GM20000 (cell line): ENCODE results near the gene GALNT15.

Source experiments
- DNase-seq: peaks from one replicate; pipeline ENCODE4 v3.0.0; 2012; ENCODE audit warnings: low spot score
- TF ChIP-seq, protein P1 (sequence below): IDR thresholded peaks from 2 replicates; pipeline ENCODE4 v1.5.1; 2012; ENCODE audit warnings: mild to moderate bottlenecking, control low read depth; ENCODE audit errors: extremely low read depth, missing control alignments

GALNT15 gene

DNA sequence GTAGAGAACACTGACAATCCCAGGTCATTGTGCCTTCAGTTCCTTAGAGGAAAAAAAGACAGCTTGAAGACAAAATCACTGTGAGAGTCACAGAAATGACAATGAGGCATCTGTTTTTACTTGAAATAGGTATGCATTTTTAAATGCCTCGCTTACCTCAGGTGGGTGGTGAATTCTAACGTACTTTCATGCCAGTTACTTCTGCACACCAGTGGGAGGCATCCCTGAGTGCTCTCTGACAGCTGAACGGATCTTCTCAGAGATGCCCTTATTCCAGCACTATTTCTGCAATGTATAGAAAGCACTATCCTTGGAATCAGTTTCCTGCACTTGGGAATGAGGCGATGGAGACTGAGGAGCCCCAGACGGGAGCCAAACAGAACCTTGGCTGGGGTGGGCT is 74.1 kb downstream of the GALNT15 start:
- no peak for DNase-seq
- TF ChIP-seq, protein P1, sequence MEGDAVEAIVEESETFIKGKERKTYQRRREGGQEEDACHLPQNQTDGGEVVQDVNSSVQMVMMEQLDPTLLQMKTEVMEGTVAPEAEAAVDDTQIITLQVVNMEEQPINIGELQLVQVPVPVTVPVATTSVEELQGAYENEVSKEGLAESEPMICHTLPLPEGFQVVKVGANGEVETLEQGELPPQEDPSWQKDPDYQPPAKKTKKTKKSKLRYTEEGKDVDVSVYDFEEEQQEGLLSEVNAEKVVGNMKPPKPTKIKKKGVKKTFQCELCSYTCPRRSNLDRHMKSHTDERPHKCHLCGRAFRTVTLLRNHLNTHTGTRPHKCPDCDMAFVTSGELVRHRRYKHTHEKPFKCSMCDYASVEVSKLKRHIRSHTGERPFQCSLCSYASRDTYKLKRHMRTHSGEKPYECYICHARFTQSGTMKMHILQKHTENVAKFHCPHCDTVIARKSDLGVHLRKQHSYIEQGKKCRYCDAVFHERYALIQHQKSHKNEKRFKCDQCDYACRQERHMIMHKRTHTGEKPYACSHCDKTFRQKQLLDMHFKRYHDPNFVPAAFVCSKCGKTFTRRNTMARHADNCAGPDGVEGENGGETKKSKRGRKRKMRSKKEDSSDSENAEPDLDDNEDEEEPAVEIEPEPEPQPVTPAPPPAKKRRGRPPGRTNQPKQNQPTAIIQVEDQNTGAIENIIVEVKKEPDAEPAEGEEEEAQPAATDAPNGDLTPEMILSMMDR: no peak

GRCh38 chr3:16249336-16249735 is 74.9 kb downstream of the GALNT15 start:
- TF ChIP-seq, protein P1: peak; percentile 49
- DNase-seq: no peak

DNA sequence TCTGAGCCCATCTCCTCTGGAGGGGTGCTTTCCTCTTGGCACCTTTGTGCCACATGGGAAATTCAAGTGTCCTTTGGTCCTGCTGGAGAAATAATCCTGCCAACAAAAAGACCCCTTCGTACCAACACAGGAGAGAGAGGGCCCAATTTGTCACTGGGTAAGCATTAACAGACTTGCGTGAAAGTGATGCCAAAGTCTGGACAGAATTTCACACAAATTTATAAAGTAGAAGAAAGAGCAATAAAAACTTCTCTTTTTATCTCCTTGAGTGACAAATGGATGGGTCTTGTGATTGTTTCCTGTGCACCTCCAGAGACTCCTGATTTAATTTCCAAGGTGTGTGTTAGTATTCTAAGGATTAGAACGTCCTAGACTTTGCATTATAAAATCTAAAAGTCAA is 75.4 kb downstream of the GALNT15 start:
- DNase-seq: no peak
- TF ChIP-seq, protein P1: no peak

- TF ChIP-seq, protein P1: no peak
- DNase-seq: no peak
These were observed 77.0 kb downstream of the GALNT15 start for GRCh38 chr3:16251316-16252085.

- DNase-seq: no peak
- TF ChIP-seq, protein P1: no peak
These were observed 77.9 kb downstream of the GALNT15 start for GRCh38 chr3:16252243-16252978.

GRCh38 chr3:16252988-16253387 is 78.5 kb downstream of the GALNT15 start:
- no peak for DNase-seq
- TF ChIP-seq, protein P1: no peak

- DNase-seq: no peak
These were observed 79.1 kb downstream of the GALNT15 start for GRCh38 chr3:16253601-16254000.

More at GRCh38 chr3:16253601-16254000, 79.1 kb downstream of the GALNT15 start:
- TF ChIP-seq, protein P1: no peak
